HG02885 (cell line): ENCODE measurements around the gene STAB2.

ENCODE experiments used
- ATAC-seq: cut with Tn5 transposase; IDR thresholded peaks from one replicate; pipeline ENCODE4 v1.9.1; 2021; ENCODE audit warnings: mild to moderate bottlenecking; ENCODE audit not compliant: unreplicated experiment, poor library complexity

STAB2 gene

GRCh38 chr12:103687253-103687652 is 100.2 kb downstream of the STAB2 start:
- ATAC-seq = no peak

- ATAC-seq = no peak
Observed at GRCh38 chr12:103688376-103689063, 101.4 kb downstream of the STAB2 start.

- ATAC-seq = no peak
Observed at GRCh38 chr12:103690426-103690825, 103.4 kb downstream of the STAB2 start.

GRCh38 chr12:103691063-103691462 is 104.0 kb downstream of the STAB2 start:
- ATAC-seq = no peak

GRCh38 chr12:103696101-103696500 is 109.0 kb downstream of the STAB2 start:
- no peak for ATAC-seq

GRCh38 chr12:103697971-103698751 is 111.1 kb downstream of the STAB2 start:
- ATAC-seq = no peak

GRCh38 chr12:103698752-103699560 is 111.9 kb downstream of the STAB2 start:
- ATAC-seq = no peak

GRCh38 chr12:103705098-103705497 is 118.0 kb downstream of the STAB2 start:
- ATAC-seq = no peak

GRCh38 chr12:103705927-103706326 is 118.9 kb downstream of the STAB2 start:
- ATAC-seq = no peak

- no peak for ATAC-seq
Observed at GRCh38 chr12:103707446-103707845, 120.4 kb downstream of the STAB2 start.

- no peak for ATAC-seq
Observed at GRCh38 chr12:103710544-103710943, 123.5 kb downstream of the STAB2 start.

GRCh38 chr12:103712216-103712615 is 125.1 kb downstream of the STAB2 start:
- no peak for ATAC-seq

- no peak for ATAC-seq
Observed at GRCh38 chr12:103715494-103715893, 128.4 kb downstream of the STAB2 start.

- no peak for ATAC-seq
Observed at GRCh38 chr12:103716517-103717196, 129.6 kb downstream of the STAB2 start.

- ATAC-seq = no peak
Observed at GRCh38 chr12:103725398-103725797, 138.3 kb downstream of the STAB2 start.

- ATAC-seq = no peak
Observed at GRCh38 chr12:103727638-103728037, 140.6 kb downstream of the STAB2 start.

GRCh38 chr12:103728323-103728722 is 141.2 kb downstream of the STAB2 start:
- ATAC-seq = no peak

- ATAC-seq = no peak
Observed at GRCh38 chr12:103729499-103729898, 142.4 kb downstream of the STAB2 start.

- no peak for ATAC-seq
Observed at GRCh38 chr12:103731539-103731938, 144.5 kb downstream of the STAB2 start.

- no peak for ATAC-seq
Observed at GRCh38 chr12:103734863-103735262, 147.8 kb downstream of the STAB2 start.
